ENCODE measurements around the gene FOXC1. TPM values are rescaled to one million over a fixed set of nuclear protein-coding genes. Genes with fewer than 3 reads are reported as not detected.

The FOXC1 gene
- total RNA-seq, 2 experiments from 2014 or later: 0.05 to 0.07 TPM

DNA sequence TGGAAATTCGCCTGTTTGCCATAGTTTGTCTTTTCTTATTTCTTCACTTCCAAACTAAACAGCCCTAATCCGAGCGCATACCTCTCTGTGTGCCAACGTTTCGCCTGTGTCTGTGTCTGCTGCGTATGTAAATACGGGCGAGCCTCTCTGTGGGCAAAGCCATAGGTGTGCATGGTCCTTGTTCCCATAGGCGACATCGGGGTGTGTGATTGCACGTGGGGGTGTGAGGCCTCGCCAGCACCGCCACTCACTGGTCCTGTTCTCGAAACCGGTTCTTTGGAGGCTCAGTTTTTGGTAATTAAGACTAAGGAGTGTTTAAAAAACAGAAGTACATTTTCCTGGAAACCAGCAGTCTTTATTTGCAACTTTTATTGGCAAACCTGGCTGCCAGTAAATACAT lies 6.0 kb upstream of the FOXC1 start:
- Mint-ChIP-seq H3K4me3 (no peak overlapping the region), H3K9me3 (no peaks in the 10 kb centered on the region), H3K27ac (no peak overlapping the region), H3K27me3 (peaks cover 75% of the 10 kb centered on the region), H3K36me3 (no peaks in the 10 kb centered on the region), H3K4me1 (ENCODE audit: low read depth) (peaks cover 33% of the 10 kb centered on the region)
- DNase-seq: no peak
- CTCF ChIA-PET: interaction anchor here (1.1 to 4.6 kb wide), 3 partner anchors 10 to 1030 kb away, joined by 3 to 23 read pairs (median 3); no protein-coding TSS in a partner anchor
- POLR2A ChIA-PET: no interaction called here
- intact Hi-C loops (cut with micrococcal nuclease): loop anchor here (1.0 to 10.0 kb wide), 5 partner anchors 79 to 1031 kb away; no protein-coding TSS in a partner anchor

DNA sequence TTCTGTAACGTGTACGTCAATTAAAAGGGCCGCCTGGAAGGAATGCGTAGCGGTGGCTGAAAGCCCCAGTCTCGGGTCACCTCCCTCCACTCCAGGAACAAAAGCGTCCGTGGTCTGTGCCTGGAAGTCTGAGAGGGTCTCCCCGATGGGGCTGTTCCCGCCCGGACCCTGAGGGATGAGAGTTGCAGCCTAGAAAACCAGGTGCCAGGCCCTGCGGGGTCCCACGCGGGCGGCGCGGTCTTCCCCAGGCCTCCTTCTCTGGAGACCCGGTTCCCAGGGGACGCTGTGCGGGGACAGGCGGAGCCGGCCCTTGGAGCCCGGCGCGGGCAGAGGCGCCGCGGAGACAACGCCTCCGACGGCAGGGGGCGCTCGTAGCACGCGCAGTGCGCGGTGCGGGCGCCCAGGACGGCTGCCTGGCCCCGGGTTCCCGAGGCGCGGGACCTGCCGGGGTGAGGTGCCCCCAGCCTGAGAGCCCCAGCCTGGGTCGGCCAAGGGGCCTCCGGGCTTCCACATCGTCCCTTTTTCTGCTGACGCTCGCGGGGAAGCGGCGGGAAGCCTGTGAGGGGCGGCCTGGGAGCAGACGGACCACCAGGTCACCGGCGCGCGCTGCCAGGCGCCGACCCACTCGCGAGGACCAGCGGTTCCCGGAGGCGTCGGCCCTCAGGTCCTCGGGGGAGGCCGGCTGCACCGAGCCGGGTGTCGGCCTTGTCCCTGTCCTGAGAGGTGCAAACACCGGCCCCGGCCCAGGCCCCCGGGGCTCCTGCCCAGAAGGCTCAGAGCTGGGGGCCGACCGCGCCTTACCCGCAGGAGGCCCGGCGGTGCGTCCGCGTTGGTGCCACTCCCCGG lies 5.3 kb upstream of the FOXC1 start:
- H3K27me3 Mint-ChIP-seq: peaks cover 78% of the 10 kb centered on the region
- DNase-seq: peak; percentile 65
- intact Hi-C loops (cut with micrococcal nuclease): loop anchor here (1.0 to 10.0 kb wide), 8 partner anchors 80 to 1030 kb away; partner anchors contain the start of genes FOXF2 and FOXQ1
- no peak overlapping the region for H3K4me3 Mint-ChIP-seq
- ChIA-PET POLR2A (no interaction called here), CTCF (interaction anchor here (0.6 to 3.9 kb wide), 3 partner anchors 8 to 594 kb away, joined by 3 to 20 read pairs (median 6); no protein-coding TSS in a partner anchor)
- H3K9me3 Mint-ChIP-seq: no peaks in the 10 kb centered on the region
- H3K4me1 Mint-ChIP-seq (ENCODE audit: low read depth): peaks cover 34% of the 10 kb centered on the region
- no peaks in the 10 kb centered on the region for H3K36me3 Mint-ChIP-seq
- H3K27ac Mint-ChIP-seq: no peak overlapping the region

DNA sequence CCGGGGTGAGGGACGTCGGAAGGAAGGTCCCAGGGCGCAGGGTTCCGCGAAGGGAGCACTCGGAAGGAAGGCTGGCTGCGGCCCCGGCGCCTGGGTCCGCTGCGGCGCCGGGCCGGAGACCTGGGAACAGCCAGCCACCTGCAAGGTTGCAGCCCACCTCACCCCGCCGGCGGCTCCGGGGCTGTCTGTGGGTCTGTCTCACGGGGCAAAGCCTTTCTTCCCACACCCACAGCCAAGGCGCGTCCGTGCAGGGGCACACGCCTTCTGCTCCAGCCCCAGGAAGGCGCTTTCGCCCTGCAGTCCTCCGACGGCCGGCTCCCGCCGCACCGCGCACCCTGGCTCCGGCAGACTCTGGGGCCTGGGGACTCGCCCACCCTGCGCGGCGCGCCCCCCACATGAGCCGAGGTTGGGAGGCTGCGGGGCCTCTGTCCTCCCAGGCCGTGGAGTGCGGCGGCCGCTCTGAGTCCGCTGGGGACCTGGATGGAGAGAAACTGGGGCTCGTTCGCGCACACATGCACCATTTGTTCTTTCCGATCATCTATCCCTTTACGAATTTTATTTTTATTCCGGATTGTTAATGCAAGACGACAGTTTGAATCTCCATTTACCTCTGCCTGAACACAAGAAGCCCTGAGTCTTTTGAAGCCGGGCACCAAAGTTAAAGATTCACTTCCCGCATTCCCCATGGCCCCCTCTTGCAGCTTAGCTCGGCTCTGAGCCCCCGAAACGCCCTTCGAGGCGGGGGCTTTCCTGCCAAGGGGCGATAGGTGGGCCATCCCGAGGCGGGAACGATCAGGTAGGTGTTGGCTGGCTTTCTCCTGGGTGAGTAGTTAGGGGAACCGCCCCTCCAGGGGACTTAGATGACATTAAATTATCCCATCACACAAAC lies 4.5 kb upstream of the FOXC1 start:
- CTCF ChIA-PET: interaction anchor here (0.6 to 3.9 kb wide), 9 partner anchors 8 to 1145 kb away, joined by 3 to 28 read pairs (median 6); partner anchors contain the start of gene MYLK4
- no peaks in the 10 kb centered on the region for H3K36me3 Mint-ChIP-seq
- no peaks in the 10 kb centered on the region for H3K9me3 Mint-ChIP-seq
- peaks cover 71% of the 10 kb centered on the region for H3K27me3 Mint-ChIP-seq
- intact Hi-C loops (cut with micrococcal nuclease): loop anchor here (5.0 to 10.0 kb wide), 4 partner anchors 80 to 582 kb away; partner anchors contain the start of genes FOXF2 and FOXQ1
- no peak for DNase-seq
- H3K4me3 Mint-ChIP-seq: peak overlapping the region; percentile 29
- no peak overlapping the region for H3K27ac Mint-ChIP-seq
- peaks cover 34% of the 10 kb centered on the region for H3K4me1 Mint-ChIP-seq (ENCODE audit: low read depth)
- POLR2A ChIA-PET: no interaction called here

DNA sequence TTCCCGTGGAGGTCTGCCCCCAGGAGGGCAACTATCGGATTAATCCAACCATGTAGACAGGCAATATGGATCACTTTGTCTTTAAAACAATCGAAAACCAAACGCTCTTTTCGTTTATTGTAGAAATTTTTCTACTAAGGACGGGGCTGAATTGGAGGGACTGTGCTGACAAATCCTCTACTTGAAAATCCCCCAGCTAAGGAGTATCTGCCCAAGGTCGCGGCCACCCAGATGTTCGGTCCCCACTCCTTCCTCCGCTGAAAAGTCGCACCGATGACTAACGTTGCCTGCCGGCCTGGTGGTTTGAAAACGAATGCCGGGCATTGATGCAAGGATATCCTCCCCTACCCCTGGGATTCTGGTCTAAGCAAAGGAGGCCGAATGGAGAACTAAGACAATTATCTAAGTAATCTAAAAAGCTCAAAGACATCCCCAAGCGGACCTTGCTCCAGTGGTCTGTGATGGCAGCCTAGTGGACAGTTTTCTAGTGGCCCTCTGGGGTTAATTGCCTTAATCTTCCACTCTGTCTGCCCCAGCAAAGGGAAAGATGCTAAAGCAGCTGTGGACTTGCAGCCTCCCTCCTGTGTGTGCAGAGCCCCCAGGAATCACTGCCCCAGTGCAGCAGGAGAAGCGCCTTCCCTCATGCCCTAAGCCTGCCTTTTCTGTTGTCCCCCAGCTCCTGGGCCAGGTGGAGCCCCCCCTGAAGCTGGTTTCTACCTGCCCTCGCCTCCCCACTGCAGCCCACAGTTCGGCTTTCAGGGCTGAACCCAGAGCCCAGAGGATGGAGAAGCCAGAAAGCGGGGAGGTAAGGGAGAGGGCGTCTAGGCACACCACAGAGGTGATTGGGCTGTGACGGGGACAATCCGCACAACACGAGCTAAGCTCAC lies 3.6 kb upstream of the FOXC1 start:
- H3K9me3 Mint-ChIP-seq: no peaks in the 10 kb centered on the region
- POLR2A ChIA-PET: no interaction called here
- H3K4me3 Mint-ChIP-seq: no peak overlapping the region
- peaks cover 37% of the 10 kb centered on the region for H3K4me1 Mint-ChIP-seq (ENCODE audit: low read depth)
- no peak overlapping the region for H3K27ac Mint-ChIP-seq
- peaks cover 67% of the 10 kb centered on the region for H3K27me3 Mint-ChIP-seq
- CTCF ChIA-PET: interaction anchor here (0.8 to 3.9 kb wide), 10 partner anchors 9 to 1144 kb away, joined by 3 to 28 read pairs (median 6); partner anchors contain the start of gene MYLK4
- intact Hi-C loops (cut with micrococcal nuclease): loop anchor here (1.0 to 10.0 kb wide), 6 partner anchors 19 to 581 kb away; partner anchors contain the start of genes FOXF2 and FOXQ1
- H3K36me3 Mint-ChIP-seq: no peaks in the 10 kb centered on the region
- peak; percentile 15 for DNase-seq

DNA sequence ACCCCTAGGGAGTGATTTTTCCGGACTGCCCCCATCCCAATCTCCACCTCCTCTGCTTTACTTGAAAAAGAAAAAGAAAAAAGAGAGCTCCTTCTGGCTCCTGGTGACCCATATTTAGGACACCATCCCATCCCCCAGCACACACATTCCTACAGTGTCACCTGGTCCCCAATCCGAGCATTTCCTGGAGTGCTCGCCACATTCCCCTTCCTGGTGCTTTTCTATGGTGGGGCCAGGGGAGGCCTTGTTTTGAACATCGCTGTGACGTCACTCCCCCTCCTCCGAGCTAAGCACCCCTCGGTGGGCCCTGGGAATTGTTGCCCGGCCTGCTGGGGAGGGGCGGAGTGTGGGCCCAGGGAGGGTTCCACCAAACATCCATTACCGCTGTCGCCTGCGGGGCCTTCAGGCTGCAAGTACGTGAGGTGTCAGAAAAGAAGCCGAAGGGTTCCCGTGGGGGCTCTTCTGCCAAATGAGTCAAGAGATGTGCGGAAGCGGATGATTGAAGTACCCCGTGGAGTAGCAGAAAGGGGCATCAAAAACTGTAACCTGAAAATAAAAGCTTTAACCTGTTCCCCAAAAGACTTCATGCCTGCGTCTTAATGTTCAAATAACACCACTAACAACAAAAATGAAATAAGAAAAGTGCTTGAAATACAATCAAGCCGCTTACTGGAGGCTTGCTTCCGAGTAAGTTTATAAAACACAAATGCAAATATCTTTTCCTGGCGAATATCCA lies 2.8 kb upstream of the FOXC1 start:
- Mint-ChIP-seq H3K4me3 (peak overlapping the region; percentile 0), H3K27ac (no peak overlapping the region), H3K27me3 (peaks cover 64% of the 10 kb centered on the region), H3K9me3 (no peaks in the 10 kb centered on the region), H3K4me1 (ENCODE audit: low read depth) (peaks cover 39% of the 10 kb centered on the region), H3K36me3 (peaks cover 2% of the 10 kb centered on the region)
- intact Hi-C loops (cut with micrococcal nuclease): loop anchor here (1.0 to 10.0 kb wide), 6 partner anchors 18 to 580 kb away; partner anchors contain the start of genes FOXF2 and FOXQ1
- ChIA-PET POLR2A (no interaction called here), CTCF (interaction anchor here (0.8 to 3.9 kb wide), 10 partner anchors 8 to 1143 kb away, joined by 3 to 28 read pairs (median 6); partner anchors contain the start of gene MYLK4)
- DNase-seq: no peak

DNA sequence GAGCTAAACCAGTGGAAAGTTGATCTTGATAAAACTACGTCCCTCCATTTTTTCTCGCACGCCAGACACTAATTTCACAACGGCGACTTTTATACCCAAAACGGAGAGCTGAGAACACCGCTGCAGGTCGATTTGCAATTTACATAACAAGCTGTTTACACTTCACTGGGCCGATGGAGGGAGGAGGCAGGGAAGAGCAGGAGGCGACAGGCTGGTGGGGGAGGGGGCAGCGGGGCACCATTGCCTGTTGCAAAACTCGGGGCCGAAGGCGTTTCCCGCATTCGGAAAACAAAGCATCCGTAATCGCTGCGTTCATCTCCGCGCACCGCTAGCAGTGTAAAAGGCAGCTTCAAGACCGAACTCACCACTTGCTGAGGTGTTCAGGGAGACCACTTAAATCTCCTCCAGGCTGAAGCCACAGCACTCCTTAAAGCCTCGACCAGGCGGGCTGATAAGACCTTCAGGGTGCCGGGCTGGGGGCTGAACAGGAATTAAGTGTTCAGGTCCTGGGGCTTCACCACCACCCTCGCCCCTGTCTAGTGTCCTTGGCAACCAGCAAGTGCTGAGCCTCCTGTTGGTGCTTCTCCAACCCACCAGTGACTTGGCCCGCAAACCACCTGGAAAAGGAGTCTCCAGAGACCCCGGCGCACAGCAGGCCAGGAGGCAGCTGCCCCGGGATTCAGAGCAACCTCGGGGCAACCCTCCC lies 2.0 kb upstream of the FOXC1 start:
- no peaks in the 10 kb centered on the region for H3K9me3 Mint-ChIP-seq
- H3K27ac Mint-ChIP-seq: no peak overlapping the region
- peak overlapping the region; percentile 0 for H3K4me3 Mint-ChIP-seq
- peak; percentile 25 for DNase-seq
- ChIA-PET POLR2A (no interaction called here), CTCF (interaction anchor here (0.6 to 3.9 kb wide), 7 partner anchors 10 to 1030 kb away, joined by 3 to 28 read pairs (median 12); no protein-coding TSS in a partner anchor)
- H3K4me1 Mint-ChIP-seq (ENCODE audit: low read depth): peaks cover 45% of the 10 kb centered on the region
- intact Hi-C loops (cut with micrococcal nuclease): loop anchor here (2.0 to 10.0 kb wide), 5 partner anchors 17 to 580 kb away; partner anchors contain the start of genes FOXF2 and FOXQ1
- H3K27me3 Mint-ChIP-seq: peaks cover 64% of the 10 kb centered on the region
- peaks cover 6% of the 10 kb centered on the region for H3K36me3 Mint-ChIP-seq

DNA sequence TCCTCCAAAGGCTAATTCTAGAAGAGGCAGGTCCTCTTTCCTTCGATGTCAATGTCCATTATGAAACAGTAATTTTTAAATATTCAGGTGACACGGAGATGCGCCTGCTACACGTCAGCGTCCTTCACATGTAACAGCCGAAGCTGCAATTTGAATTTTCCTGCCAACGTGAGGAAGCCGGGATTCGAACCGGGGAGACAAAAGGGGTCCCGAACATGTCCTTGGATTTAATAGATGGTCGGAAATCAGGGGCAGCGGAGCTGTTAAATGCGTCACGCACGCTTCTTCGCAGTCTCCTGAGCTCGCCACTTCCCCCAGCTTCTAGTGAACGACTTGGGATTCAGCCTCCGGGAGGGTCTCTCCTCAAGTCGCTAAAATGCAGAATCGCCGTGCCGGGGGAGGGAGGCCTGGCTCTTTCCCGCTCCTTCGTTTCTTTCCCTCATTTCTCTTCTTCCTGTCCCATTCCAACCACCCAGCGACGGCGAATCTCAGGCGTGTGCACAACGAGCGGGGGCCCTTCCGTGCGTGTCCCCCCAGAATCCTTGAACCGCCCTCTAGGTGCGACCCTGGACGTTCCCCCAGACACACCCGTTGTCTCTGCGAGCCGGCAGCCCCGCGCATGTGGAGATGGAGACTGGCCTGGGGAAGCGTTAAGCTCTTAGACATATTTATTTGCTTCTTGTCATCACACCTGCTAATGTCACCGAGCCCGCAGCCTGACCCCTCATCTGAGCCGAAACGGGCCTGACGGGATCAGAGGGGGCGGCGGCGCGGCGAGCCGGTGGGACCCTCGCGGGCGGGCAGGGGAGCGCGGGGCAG lies 1.3 kb upstream of the FOXC1 start:
- H3K27me3 Mint-ChIP-seq: peaks cover 62% of the 10 kb centered on the region
- CTCF ChIA-PET: interaction anchor here (0.9 to 3.9 kb wide), 4 partner anchors 11 to 746 kb away, joined by 4 to 28 read pairs (median 17); no protein-coding TSS in a partner anchor
- no peaks in the 10 kb centered on the region for H3K9me3 Mint-ChIP-seq
- peak overlapping the region; percentile 42 for H3K4me3 Mint-ChIP-seq
- peaks cover 47% of the 10 kb centered on the region for H3K4me1 Mint-ChIP-seq (ENCODE audit: low read depth)
- POLR2A ChIA-PET: no interaction called here
- no peak for DNase-seq
- H3K36me3 Mint-ChIP-seq: peaks cover 6% of the 10 kb centered on the region
- intact Hi-C loops (cut with micrococcal nuclease): loop anchor here (5.0 to 10.0 kb wide), 4 partner anchors 84 to 579 kb away; partner anchors contain the start of genes FOXF2 and FOXQ1
- H3K27ac Mint-ChIP-seq: no peak overlapping the region

DNA sequence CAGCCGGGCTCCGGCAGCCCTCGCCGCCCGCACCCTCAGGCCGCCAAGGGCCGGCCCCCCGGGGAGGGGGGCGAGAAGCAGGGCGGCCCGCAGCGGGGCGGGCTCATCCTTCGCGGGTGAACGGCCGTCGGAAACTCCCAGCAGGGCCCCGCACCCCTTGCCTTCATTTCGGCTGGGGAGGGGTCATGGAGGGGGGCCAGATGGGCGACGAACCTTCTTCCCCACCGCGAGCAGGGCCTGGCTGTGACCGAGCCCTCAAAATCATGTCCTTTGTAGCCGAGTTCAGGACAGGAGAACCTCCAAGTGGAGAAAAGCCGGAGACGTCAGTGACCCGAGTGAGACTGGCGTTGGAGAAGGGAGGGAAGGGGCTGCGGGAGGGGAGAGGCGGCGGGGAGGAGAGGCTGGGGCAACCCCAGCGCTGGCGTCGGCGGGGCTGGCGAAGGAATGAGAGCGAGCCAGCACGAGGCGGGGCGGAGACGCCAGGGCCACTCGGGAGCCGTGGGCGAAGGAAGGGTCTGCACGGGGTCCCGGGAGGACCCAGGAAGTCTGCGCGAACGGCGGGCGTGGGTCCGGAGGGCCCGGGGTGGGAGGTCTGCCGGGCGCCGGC lies 571 bp upstream of the FOXC1 start:
- POLR2A ChIA-PET: no interaction called here
- intact Hi-C loops (cut with micrococcal nuclease): loop anchor here (5.0 to 10.0 kb wide), 4 partner anchors 84 to 578 kb away; partner anchors contain the start of genes FOXF2 and FOXQ1

More for the DNA sequence above, 571 bp upstream of the FOXC1 start:
- DNase-seq: peak; percentile 15
- CTCF ChIA-PET: interaction anchor here (1.3 kb wide), 1 partner anchor 18 kb away, joined by 3 read pairs; no protein-coding TSS in a partner anchor
- Mint-ChIP-seq H3K4me1 (ENCODE audit: low read depth) (peaks cover 50% of the 10 kb centered on the region), H3K27me3 (peaks cover 61% of the 10 kb centered on the region), H3K27ac (no peak overlapping the region), H3K36me3 (peaks cover 6% of the 10 kb centered on the region), H3K9me3 (no peaks in the 10 kb centered on the region), H3K4me3 (peak overlapping the region; percentile 51)

Data from activated CD4-positive, alpha-beta memory T cell treated with anti-CD3 and anti-CD28 coated beads for 36 hours (primary cell).